Activated gamma-delta T cell treated with Interleukin-2 at 50 U/mL for 16 hours (primary cell): ENCODE measurements around the gene ANKFN1.
"Not testable (repeated sequence)": the region's sequence is repeated elsewhere in the genome, so short reads cannot be mapped to it uniquely, and the experiment has no call there.

Experiments
- DNase-seq: peaks from one replicate; pipeline ENCODE4 v3.0.0-alpha.2; 2020

The ANKFN1 gene

GRCh38 chr17:56350592-56350991, 197.3 kb downstream of the ANKFN1 start:
- DNase-seq = no peak

- DNase-seq = no peak
Observed at GRCh38 chr17:56351675-56352074, 198.4 kb downstream of the ANKFN1 start.

- DNase-seq = no peak
Observed at GRCh38 chr17:56358651-56359050, 205.4 kb downstream of the ANKFN1 start.

- DNase-seq = no peak
Observed at GRCh38 chr17:56359518-56359917, 206.2 kb downstream of the ANKFN1 start.

GRCh38 chr17:56367366-56367765, 214.1 kb downstream of the ANKFN1 start:
- DNase-seq = no peak

- DNase-seq = no peak
Observed at GRCh38 chr17:56373981-56374833, 220.9 kb downstream of the ANKFN1 start.

- no peak for DNase-seq
Observed at GRCh38 chr17:56389356-56389755, 236.1 kb downstream of the ANKFN1 start.

- DNase-seq = no peak
Observed at GRCh38 chr17:56392321-56392720, 239.0 kb downstream of the ANKFN1 start.

GRCh38 chr17:56393156-56393555, 239.9 kb downstream of the ANKFN1 start:
- DNase-seq = no peak

- no peak for DNase-seq
Observed at GRCh38 chr17:56395787-56396186, 242.5 kb downstream of the ANKFN1 start.

- no peak for DNase-seq
Observed at GRCh38 chr17:56407086-56407485, 253.8 kb downstream of the ANKFN1 start.

GRCh38 chr17:56412356-56412755, 259.1 kb downstream of the ANKFN1 start:
- DNase-seq = not testable (repeated sequence)

- DNase-seq = no peak
Observed at GRCh38 chr17:56416682-56417351, 263.5 kb downstream of the ANKFN1 start.

- no peak for DNase-seq
Observed at GRCh38 chr17:56424005-56424404, 270.7 kb downstream of the ANKFN1 start.

GRCh38 chr17:56424543-56425044, 271.3 kb downstream of the ANKFN1 start:
- no peak for DNase-seq

- no peak for DNase-seq
Observed at GRCh38 chr17:56425483-56425882, 272.2 kb downstream of the ANKFN1 start.

- no peak for DNase-seq
Observed at GRCh38 chr17:56426901-56427300, 273.6 kb downstream of the ANKFN1 start.

- no peak for DNase-seq
Observed at GRCh38 chr17:56431736-56432135, 278.5 kb downstream of the ANKFN1 start.

- DNase-seq = no peak
Observed at GRCh38 chr17:56432443-56432842, 279.2 kb downstream of the ANKFN1 start.

GRCh38 chr17:56434610-56435009, 281.3 kb downstream of the ANKFN1 start:
- DNase-seq = no peak

GRCh38 chr17:56436142-56436541, 282.9 kb downstream of the ANKFN1 start:
- no peak for DNase-seq

GRCh38 chr17:56440419-56440818, 287.1 kb downstream of the ANKFN1 start:
- no peak for DNase-seq

- DNase-seq = no peak
Observed at GRCh38 chr17:56441308-56441707, 288.0 kb downstream of the ANKFN1 start.
